Endothelial cell (in vitro differentiated cells): ENCODE data around the gene ZNF839. TPM values are rescaled to one million over a fixed set of nuclear protein-coding genes. Genes with fewer than 3 reads are reported as not detected.

Experiments used
- DNase-seq: peaks from one replicate; pipeline ENCODE4 v3.0.0; 2021; ENCODE audit warnings: low spot score
- H3K27ac Mint-ChIP-seq: one replicate; pipeline ENCODE4 v1.8.0; 2021; ENCODE audit warnings: mixed read lengths, inconsistent platforms; ENCODE audit not compliant: unreplicated experiment
- H3K27me3 Mint-ChIP-seq: one replicate; pipeline ENCODE4 v1.8.0; 2021; ENCODE audit warnings: mild to moderate bottlenecking, moderate library complexity, mixed read lengths, inconsistent platforms; ENCODE audit not compliant: unreplicated experiment
- H3K36me3 Mint-ChIP-seq: one replicate; pipeline ENCODE4 v1.8.0; 2021; ENCODE audit warnings: mild to moderate bottlenecking, low read depth, mixed read lengths, inconsistent platforms; ENCODE audit not compliant: unreplicated experiment
- H3K4me1 Mint-ChIP-seq: one replicate; pipeline ENCODE4 v1.8.0; 2021; ENCODE audit warnings: mild to moderate bottlenecking, mixed read lengths, inconsistent platforms; ENCODE audit not compliant: unreplicated experiment
- H3K4me3 Mint-ChIP-seq: one replicate; pipeline ENCODE4 v1.8.0; 2021; ENCODE audit warnings: mild to moderate bottlenecking, mixed read lengths, inconsistent platforms; ENCODE audit not compliant: unreplicated experiment
- H3K9me3 Mint-ChIP-seq: one replicate; pipeline ENCODE4 v1.8.0; 2021; ENCODE audit warnings: mixed read lengths, inconsistent platforms; ENCODE audit not compliant: unreplicated experiment
- total RNA-seq: library from RNA; stranded (reverse); fragmentation: NEBNext Ultra II Directional; extraction: Animal tissue kit (Norgen Biotek cat#: 25700); gene quantifications from one replicate; pipeline ENCODE4 v1.2.1, GENCODE V29; 2021; ENCODE audit not compliant: unreplicated experiment
- TF ChIP-seq, protein P1 (sequence below): fragments of 200-600 bp; sonication (generic); IDR thresholded peaks from one replicate; pipeline ENCODE4 v1.5.0; 2021; ENCODE audit warnings: antibody characterized with exemption; ENCODE audit not compliant: unreplicated experiment

The ZNF839 gene
- total RNA-seq, 1 donor from 2014 or later = 18.5 TPM

DNA sequence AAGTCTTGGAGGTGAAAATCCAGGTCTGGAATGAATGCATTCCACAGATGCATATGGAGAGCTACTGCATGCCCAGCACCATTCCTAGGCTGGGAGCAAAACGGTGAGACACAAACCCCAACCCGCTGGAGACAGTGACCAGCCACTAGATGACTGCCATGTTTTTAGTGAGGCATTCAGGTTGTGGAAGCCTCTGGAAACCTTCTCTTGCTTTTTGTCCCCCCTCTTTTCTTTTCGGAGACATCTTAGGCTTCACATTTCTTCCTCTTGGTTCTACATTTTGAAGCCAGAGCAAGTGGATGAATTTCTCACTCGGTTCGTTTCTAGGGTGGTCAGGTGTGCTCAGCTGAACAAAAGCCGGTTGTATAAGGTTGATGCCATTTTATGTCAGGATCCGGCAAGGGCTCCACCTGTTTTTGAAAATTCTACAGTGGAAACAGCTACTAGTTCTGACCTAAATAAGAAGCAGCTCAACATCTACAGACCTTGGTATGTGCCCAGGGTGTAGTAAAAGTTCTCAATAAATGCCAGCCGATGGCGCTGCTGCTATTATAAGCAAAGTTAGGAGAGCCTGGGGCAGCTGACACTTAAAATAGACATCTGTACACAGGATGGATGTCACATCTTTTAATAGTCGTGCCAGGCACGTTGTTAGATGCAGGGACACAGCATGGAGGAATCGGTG is 1.8 kb upstream of the ZNF839 start:
- peak overlapping the region; percentile 94 for H3K4me3 Mint-ChIP-seq
- peak overlapping the region; percentile 95 for H3K27ac Mint-ChIP-seq
- peaks cover 10% of the 10 kb centered on the region for H3K36me3 Mint-ChIP-seq
- H3K27me3 Mint-ChIP-seq = peaks cover 22% of the 10 kb centered on the region
- peaks cover 17% of the 10 kb centered on the region for H3K4me1 Mint-ChIP-seq
- H3K9me3 Mint-ChIP-seq = no peaks in the 10 kb centered on the region
- no peak for DNase-seq
- TF ChIP-seq, protein P1, sequence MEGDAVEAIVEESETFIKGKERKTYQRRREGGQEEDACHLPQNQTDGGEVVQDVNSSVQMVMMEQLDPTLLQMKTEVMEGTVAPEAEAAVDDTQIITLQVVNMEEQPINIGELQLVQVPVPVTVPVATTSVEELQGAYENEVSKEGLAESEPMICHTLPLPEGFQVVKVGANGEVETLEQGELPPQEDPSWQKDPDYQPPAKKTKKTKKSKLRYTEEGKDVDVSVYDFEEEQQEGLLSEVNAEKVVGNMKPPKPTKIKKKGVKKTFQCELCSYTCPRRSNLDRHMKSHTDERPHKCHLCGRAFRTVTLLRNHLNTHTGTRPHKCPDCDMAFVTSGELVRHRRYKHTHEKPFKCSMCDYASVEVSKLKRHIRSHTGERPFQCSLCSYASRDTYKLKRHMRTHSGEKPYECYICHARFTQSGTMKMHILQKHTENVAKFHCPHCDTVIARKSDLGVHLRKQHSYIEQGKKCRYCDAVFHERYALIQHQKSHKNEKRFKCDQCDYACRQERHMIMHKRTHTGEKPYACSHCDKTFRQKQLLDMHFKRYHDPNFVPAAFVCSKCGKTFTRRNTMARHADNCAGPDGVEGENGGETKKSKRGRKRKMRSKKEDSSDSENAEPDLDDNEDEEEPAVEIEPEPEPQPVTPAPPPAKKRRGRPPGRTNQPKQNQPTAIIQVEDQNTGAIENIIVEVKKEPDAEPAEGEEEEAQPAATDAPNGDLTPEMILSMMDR = no peak

DNA sequence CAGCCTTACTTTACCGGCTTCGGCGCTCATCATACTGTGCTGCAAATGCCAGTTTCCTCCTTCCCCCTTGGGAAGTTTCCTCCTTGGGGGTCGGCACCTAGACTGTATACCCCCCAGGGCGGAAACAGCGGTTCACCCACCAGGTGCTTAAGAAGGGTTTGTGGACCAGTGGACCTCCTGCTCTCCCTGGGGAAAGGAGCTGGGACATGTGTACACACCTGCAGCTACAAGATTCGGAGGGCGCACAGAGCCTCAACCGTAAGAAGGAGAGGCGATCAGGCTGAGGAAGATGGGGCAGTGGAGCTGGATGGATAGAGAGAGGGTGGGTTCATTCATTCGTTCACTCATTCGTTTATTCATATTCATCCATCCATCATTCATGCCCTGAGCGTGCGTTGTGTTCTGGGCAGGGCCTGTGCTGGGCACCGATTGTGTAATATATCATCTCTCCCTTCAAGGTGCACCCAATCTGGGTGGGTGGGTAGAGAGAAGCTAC is 717 bp upstream of the ZNF839 start:
- H3K4me3 Mint-ChIP-seq = peak overlapping the region; percentile 94
- H3K27ac Mint-ChIP-seq = peak overlapping the region; percentile 95
- no peak for DNase-seq
- peaks cover 10% of the 10 kb centered on the region for H3K36me3 Mint-ChIP-seq
- no peaks in the 10 kb centered on the region for H3K9me3 Mint-ChIP-seq
- peaks cover 16% of the 10 kb centered on the region for H3K4me1 Mint-ChIP-seq
- TF ChIP-seq, protein P1 = no peak
- peaks cover 21% of the 10 kb centered on the region for H3K27me3 Mint-ChIP-seq

DNA sequence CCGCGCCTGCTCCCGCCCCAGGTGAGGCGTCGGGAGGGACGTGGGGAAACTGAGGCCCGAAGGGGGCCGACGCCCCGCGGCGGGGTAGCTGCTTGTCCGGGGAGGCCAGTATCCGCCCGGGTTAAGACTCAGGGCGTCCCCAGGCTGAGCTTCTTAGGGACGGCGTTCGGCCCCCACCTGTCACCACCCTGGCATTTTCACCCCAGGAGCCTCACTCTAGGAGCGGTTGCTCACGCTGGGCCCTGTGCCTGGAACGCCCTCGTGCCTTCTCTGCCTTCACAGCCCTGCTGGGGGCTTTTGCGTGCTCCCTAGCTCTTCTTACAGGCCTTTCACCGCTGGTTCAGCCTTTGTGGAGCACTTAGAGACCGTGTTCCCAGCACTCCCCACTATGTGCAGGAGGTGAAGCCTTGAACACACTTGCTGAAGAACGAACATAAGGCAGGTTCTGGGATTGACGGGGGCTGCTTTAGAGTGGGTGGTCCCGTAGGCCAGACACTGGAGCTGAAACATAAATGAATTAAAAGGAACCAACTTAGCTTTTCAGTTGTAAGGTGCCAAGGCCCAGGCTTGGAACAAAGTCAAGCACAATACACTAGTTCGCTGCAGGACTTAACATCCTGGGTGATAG is 601 bp downstream of the ZNF839 start:
- peak; percentile 40 for DNase-seq
- Mint-ChIP-seq H3K4me3 (peak overlapping the region; percentile 93), H3K9me3 (no peaks in the 10 kb centered on the region), H3K27me3 (peaks cover 21% of the 10 kb centered on the region), H3K4me1 (peaks cover 13% of the 10 kb centered on the region), H3K27ac (peak overlapping the region; percentile 90), H3K36me3 (peaks cover 10% of the 10 kb centered on the region)
- TF ChIP-seq, protein P1 = no peak

DNA sequence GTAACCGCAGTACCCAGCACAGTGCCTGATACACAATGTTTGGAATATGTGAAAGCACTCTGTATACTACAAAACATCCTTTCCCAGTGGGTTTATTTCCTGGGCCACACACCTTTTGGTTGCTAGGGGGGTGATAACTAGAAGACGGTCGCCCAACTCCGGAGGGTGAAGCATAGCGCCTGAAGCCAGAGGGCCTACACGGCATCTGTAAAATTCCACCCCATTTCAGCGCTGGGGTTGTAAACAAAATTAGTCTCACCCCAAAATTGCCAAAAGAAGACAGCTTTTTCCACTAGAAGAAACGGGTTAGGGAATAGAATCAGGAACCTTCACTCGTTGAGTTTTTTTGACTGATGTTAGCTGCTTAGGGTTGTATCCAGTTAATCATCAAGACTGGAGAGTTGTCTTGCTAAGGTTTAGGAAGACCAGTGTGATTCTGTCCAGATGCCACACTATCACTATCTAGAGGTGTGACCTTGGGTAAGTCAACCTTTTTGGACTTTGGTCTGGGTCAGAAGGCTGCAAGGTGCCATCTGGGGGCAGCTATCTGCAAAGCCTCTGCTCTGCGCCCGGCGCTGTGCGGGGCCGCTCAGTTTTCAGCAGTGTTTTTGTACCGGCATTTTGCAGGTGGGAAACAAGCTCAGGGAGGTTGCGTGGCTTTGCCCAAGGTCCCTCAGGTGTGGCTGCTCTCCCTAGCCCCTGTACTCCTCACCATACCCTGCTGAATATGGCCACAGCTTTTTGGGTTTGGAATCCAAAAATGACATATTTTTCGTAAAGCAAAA is 1.3 kb downstream of the ZNF839 start:
- no peak for DNase-seq
- Mint-ChIP-seq H3K9me3 (no peaks in the 10 kb centered on the region), H3K4me3 (peak overlapping the region; percentile 93), H3K36me3 (peaks cover 10% of the 10 kb centered on the region), H3K27me3 (peaks cover 20% of the 10 kb centered on the region), H3K4me1 (peaks cover 13% of the 10 kb centered on the region), H3K27ac (peak overlapping the region; percentile 90)
- TF ChIP-seq, protein P1 = no peak
